ENCODE measurements around the gene WDR26.
"Not testable (repeated sequence)": the region's sequence is repeated elsewhere in the genome, so short reads cannot be mapped to it uniquely, and the experiment has no call there.

WDR26 gene

DNA sequence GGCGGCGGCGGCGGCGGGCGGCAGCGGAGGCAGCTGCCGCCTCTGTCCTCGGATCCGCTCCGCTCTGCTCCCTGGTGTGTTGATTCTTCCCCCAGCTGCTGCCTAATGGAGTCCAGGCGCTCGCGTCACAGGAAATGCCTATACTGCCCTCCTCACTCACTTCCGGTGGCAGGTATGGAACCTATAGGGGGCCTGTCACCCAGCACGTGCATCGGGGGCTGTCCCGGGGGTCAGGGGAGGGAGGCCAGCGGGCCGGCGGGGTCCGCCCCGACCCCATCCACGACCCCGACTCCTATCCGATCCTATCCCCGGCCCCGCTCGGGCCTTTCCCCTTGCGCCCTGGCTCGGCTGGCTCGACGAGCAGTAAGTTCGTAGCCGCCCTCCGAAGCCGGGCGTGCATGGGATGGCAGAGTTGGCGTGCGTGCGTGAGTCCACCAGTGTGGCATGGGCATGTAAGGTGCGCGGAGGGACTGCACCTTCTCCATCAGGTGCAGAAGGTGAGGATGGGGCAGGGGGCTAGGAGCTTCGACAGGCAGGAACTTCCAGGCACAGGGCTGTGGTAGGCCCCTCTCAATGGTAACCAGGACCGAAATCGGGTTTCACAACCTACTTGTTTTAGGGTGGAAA is at the start of gene WDR26:
Gene WDR26, minus strand, starts transcription at position 107 of the 627 bp plus-strand sequence.
- peak; percentile 64 to 91 (median 74) for DNase-seq

DNA sequence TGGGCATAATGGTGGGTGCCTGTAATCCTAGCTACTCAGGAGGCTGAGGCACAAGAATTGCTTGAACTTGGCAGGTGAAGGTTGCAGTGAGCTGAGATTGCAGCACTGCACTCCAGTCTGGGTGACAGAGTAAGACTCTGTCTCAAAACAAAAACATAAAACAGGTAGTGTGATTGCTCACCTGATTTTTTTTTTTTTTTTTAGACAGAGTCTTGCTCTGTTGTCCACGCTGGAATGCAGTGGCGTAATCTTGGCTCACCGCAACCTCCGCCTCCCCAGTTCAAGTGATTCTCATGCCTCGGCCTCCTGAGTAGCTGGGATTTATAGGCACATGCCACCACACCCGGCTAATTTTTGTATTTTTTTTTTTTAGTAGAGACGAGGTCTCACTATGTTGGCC is 48.6 kb upstream of the WDR26 start:
- not testable (repeated sequence) for DNase-seq

DNA sequence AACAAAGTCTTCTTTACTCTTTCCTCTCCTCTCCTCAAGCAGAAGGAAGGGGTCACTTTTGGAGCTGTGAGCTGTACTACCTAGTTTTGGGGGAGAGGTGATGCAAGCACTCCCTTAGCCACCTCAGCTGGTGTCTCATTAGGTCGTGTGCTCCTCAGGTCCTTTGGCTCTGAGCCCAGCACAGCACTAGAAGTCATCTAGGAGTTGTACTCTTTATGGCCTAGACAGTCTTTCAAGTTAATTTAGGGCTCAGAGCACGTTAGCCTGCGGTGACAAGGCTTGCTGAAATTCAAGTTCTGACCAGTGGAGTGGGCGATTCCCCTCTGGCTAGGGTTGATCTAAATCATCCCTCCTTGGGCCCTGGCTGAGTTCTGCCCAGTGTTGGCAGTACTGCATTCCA is 48.0 kb upstream of the WDR26 start:
- DNase-seq = no peak

DNA sequence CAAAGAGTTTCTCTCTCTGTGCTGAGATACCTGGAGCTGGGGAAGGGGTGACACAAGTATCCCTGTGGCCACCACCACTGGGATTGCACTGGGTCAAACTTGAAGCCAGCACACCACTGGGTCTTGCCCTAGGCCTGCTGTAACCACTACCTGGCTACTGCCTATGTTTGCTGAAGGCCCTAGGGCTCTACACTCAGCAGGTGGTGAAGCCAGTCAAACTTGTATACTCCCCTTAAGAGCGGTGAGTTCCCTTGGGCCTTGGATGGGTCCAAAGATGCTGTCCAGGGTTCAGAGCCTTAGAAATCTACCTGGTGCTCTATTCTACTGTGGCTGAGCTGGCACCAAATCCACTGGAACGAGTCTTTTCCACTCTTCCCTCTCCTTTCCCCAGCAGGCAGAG is 47.0 kb upstream of the WDR26 start:
- DNase-seq = no peak

DNA sequence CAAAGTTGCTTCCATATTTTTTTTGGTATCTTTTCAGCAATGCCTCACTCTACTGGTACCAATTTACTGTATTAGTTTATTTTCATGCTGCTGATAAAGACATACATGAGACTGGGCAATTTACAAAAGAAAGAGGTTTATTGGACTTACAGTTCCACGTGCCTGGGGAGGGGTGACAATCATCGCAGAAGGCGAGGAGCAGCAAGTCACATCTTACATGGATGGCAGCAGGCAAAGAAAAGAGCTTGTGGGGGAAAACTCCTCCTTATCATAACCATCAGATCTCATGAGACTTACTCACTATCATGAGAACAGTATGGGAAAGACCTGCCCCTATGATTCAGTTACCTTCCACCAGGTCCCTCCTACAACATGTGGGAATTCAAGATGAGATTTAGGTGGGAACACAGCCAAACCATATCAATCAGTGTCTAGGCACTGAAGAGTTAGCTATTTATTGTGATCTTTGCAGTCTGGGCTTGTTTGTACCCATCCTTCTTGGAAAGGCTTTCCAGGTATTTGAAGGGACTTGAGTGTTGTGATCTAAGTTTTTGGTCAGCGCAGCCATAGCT is 46.4 kb upstream of the WDR26 start:
- DNase-seq = not testable (repeated sequence)

DNA sequence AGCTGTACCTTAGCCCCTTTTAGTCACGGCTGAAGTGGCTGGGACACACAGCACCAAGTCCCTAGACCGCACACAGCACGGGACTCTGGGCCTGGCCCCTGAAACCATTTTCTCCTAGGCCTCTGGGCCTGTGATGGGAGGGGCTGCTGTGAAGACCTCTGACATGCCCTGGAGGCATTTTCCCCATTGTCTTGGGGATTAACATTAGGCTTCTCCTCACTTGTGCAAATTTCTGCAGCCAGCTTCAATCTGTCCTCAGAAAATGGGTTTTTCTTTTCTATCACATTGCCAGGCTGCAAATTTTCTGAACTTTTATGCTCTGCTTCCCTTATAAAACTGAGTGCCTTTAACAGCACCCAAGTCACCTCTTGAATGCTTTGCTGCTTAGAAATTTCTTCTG is 45.6 kb upstream of the WDR26 start:
- not testable (repeated sequence) for DNase-seq

DNA sequence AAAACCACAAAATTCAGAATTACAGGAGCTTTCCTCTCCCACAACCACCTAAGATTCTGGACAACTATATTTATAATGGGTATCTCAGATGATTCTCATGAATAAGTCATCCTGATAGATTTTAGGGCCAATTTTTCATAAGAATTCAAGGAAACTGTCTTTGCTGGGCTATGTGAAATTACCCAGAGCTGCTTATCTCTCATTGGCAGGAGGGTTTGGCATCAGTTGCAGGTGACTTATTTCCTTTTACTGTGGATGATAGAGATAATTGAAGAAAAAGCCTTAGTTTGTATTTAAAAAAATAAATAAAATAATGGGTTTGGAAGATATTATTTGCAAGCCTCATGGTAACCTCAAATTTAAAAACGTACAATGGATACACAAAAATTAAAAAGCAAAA is 38.2 kb upstream of the WDR26 start:
- no peak for DNase-seq

DNA sequence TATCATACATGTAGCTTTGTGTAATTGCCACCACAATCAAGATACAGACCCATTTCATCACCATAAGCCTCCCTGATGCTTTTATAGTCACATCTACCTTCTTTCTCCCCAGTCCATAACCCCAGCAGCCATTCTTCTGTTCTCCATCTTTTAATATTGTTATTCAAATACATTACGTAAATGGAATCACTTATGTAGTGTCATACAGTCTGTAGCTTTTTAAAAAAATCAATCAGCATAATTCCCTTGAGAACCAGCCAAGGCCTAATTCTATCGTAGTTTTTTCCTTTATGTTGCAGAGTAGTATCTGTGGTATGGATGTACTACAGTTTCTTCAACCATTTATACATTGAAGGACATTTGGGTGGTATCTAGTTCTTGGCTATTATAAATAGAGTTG is 31.6 kb upstream of the WDR26 start:
- DNase-seq = no peak

DNA sequence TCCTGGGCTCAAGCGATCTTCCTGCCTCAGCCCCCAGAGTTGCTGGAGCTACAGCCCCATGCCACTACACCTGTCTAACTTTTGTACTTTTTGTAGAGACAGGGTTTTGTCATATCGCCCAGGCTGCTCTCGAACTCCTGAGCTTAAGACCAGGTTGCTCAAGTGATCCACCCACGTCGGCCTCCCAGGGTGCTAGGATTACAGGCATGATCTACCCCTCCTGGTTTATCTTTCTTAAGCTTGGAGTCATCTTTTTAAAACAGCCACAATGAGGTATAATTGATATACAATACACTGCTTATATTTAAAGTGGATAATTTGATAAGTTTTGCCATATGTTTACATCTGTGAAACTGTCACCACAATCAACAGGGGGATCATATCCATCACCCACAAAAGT is 25.4 kb upstream of the WDR26 start:
- DNase-seq = no peak

DNA sequence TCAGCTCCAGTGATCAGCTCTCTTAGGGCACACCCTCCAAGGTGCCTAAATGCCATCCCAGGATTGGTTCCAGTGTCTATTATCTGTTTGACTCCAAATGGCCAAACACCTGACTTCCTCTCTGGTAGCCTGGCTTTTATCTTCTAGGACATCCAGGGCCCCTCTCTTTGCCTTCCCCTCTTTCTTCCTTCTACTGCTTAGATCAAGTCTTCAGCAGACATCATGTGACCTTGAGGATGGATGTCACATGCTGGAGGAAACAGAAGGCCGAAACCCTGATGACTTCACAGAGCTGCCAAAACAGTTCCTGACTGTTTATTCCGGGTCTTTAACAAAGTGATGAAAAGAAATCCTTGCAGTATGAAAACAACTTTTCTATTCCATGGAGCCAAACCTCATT is 24.4 kb upstream of the WDR26 start:
- DNase-seq = no peak

DNA sequence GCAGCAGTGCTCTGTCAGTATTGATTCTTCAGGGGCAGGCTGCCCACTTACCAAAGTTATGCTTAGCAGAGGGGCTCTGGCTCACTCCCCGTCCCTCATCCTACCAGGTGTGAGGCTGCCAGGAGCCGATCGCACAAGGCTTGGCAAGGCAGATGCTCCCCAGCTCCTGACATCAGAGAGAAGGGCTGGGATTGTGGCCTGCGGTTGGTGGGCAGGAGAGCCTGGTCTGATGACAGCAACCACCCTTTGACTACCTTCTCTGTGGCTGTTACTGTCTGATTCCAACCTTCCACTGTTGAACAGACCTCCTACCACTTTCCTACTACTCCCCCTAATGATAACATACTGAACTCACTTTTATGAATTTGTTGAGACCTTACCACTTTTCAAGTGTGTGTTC is 23.7 kb upstream of the WDR26 start:
- no peak for DNase-seq

DNA sequence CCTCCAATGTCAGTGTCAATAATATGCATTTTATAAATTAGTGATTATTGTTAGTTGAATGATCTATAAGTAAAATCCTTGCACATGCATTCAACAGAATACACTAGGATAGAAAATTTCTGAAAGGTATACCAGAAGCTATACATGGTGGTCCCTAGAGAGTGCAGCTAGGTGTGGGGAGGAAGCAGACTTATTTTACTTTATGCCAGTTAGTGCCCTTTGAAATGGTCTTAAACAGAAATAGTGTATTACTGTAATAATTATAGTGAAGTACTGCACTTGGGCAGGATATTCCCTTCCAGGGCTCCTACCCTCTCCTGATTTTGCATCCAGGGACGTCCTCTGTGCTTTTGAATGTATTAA is 23.2 kb upstream of the WDR26 start:
- DNase-seq = no peak

DNA sequence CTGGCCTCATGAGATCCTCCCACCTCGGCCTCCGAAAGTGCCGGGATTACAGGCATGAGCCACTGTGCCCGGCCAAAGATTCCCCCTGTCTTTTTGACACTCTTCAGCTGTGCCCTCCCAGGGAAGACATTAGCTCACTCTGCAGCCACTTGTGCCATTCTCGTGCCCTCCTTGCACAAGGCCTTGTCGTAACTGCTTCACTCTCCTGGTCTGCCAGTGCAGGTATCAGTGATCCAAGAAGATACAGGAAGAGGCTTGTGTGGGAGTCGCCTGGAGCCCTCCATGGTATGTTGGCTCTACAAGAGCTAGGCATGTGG is 22.0 kb upstream of the WDR26 start:
- no peak for DNase-seq

DNA sequence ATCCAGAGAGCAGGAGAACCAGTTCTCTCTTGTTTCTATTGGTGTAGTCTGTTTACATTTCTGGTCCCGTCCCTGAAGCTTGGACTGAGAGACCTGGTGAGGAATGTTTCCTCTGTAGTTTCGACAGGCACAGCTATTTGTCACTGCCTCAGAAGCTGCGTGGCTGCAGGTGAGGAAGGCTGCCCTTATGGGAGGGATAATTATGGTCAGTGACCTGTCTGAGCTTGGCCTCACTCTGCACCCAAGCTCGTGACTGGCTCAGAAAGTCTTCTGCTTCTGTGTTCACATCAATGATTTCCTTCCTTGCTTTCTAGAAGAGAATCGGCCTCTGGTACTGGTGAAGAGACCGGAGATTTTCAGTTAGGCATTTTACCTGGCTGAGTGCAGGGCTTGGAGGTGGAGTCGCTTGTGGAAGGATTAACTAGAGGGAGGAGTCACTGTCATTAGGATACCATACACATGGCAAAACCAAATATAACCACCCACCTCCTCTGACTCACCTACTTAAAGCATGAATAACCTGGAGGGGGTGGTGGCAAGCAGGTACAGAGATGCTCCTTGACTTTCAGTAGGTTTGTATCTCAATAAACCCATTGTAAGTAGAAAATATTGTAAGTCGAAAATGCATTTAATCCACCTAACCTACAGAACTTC is 19.9 kb upstream of the WDR26 start:
- peak in 2 of 3 experiments; percentile 47 to 78 for DNase-seq

DNA sequence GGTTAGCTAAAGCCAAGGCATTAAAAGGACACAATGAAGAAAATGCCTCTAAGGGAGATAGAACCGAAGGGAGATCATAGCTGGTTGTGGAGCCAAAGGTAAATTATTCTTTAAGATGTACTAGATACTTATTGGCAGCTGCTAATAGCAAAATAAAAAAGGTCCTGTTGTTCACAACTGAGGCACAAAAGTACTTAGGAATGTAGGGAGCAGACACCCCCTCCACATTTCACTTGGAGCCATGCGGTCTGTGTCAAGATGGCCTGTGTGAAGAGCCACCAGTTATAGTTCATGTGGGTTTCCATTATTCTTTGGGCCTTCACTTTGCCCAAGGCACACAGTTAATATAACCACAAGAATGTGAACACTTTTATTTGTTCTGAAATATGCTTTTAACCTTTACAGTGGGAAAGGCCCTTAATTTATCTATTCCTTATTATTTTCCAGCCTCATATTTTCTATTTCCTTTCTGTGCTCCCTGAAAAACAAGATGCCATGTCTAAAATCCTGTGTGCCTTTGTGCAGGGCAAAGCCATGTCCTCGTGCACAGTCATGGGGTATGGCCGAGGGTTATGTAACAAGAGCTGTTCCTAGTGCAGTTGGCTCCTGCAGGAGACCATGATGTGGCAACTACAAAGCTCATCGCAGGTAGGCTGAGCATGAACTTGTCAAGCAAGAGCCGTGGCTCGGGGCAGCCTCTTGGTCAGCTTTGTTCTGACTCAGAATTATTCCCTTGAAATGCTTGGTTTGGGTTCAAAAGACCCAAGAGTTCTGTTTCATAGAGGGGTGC is 16.2 kb upstream of the WDR26 start:
- no peak for DNase-seq

DNA sequence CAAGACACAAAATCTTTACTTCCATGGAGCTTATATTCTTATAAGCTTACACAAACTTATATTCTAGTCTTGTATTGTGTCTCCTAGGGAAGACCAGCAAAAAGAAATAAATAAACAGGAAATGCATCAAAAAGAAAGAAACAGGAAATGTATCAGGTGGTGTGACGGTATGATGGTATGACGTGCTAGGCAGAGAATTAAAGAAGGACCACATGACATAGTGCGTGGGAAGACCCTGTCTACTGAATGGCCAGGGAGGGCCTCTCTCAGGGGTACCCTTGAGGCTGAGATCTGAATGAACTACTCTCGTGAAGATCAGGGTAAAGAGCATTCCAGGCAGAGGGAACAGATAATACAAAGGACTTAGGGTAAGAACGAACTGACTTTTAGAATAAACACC is 15.6 kb upstream of the WDR26 start:
- no peak for DNase-seq

DNA sequence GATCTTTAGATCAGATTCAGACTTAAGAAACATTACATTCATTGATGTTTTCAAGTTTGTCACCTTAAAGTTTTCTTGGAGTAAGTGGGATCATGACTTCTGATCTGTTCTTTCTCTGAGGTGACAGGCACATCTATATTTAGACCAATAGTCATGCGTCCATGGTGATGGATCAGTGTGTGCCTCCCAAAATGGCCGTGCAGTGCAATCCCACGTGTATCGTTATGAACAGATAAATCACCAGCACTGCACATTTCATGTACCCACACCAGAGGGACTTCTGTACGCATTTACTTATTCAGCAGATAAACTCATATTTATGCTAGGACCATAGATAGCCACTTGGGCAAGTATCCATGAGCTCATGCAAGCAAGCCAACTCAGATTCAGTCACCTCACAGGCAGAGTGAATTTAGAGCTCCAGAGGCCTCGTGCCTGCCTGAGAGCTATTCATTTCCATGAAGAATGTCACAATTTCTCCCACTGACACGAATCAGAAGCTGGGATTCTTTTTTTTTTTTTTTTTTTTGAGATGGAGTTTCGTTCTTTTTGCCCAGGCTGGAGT is 13.9 kb upstream of the WDR26 start:
- DNase-seq = no peak

DNA sequence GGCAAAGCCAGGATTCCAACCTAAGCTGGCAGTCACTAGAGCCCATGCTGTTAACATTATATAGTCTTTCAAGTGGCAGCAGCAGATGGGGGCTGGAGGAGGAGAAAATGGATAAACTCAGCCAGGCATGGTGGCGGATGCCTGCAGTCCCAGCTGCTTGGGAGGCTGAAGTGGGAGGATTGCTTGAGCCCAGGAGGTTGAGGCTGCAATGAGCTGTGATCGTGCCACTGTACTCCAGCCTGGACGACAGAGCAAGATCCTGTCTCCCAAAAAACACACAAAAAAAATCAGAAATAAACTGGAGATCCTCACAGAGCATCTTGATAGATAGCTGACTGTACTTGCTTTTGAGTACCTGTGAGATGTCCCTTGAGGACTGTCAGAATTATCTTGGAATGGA is 13.4 kb upstream of the WDR26 start:
- no peak for DNase-seq

DNA sequence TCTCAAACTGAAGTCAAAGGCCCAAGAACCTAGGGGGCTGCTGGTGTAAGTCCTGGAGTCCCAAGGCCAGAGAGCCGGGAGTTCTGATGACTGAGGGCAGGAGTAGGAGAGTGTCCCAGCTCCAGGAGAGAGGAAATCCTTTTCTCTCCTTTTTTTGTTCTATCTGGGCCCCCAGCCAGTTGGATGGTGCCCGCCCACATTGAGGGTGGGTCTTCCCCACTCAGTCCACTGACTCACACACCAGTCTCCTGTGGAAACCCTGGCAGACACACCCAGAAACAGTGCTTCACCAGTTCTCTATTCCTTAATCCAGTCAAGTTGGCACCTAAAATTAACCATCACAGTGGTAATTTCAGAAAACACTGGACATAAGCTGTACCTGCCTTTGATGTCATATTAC is 12.7 kb upstream of the WDR26 start:
- DNase-seq = no peak

DNA sequence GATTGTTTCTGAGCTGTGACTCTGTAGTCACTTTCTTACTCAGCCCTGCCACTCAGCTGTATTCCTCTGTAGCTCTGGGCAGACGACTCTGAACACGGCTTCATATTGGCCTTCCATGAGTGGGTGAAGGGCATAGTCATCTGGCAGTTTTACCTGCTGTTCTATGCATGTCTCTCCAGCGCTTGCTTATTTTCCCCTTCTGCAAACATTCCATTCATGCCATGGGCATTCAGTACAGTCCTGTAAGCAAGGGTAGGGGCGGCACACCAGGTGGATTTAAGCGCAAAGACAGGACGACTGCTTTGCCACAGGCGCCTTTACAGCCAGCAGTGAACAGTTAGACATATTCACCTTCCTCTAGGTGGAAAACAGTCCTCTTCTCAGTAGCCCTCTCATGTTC is 4.4 kb upstream of the WDR26 start:
- no peak for DNase-seq

DNA sequence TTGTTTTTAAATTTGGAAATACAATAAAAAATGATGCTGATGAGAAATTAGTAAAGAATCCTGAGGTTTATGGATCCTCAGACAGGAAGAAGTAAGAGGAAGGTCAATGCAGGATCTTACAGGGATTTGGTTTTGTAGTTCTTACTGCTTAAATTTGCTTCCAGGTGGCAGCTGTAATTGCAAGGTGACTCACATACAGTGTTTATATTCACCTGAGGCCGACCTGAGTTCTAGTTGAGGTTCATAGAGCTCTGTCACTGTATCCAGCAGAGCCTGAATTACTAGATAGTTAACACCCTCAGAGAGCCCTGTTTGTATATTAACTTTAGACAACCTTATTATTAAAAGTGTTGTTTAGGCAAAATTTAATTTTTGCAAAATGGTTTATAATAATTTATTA is 1.4 kb upstream of the WDR26 start:
- peak in 1 of 3 experiments; percentile 25 for DNase-seq

DNA sequence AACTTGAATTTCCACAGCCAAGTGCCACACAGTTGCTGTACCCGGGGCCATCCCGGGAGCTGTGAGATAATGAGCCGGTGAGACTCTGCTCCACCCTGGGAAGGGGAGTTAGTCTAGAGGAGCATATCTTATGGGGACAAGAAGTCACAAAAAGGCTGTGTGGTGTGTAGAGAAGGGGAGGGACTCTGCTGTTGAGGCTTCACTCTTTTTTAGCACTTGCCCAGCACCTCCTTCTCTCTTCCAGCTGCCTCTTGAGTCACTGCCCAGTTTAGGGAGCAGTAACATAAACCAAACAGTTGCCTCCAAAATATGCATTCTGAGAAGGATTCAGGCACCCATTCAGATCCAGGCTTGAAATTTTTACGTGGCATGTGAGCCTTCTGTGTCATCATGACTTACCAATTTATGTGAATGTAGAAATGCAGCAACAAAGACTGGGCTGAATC is 744 bp upstream of the WDR26 start:
- peak in 1 of 3 experiments; percentile 46 for DNase-seq

Measured in NCI-H1417 (cell line).